Measurements from ENCODE around the gene CCDC85C. TPM values are rescaled to one million over a fixed set of nuclear protein-coding genes. Genes with fewer than 3 reads are reported as not detected.
A peak's percentile ranks its signal among the peaks of the same experiment; 100 is the strongest.

The CCDC85C gene
- total and polyA plus RNA-seq, 10 donors: 1.6 to 12.4 (median 8.1) TPM

DNA sequence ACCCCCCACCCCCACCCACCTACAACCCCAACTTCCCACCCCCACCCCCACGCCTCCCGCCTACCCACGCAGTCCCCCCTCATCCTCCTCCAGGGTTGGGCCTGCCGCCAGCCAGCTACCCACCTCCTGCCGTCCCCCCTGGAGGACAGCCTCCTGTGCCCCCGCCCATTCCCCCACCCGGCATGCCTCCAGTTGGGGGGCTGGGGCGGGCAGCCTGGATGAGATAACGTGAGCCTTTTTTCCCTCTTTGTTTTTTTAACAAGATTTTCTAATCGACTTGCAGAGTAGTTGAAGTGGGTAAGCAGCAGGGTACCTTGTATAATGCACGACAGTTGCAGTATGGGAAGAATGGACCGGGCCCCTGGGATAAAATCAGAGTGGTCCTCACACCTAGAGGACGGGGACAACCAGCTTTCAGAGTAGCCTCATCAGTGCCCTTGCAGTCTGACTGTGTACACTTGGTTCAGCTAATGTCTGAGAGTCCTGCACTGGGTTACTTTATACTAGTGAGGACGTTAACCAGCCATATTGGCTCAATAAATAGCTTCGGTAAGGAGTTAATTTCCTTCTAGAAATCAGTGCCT is 93.4 kb downstream of the CCDC85C start:
- Histone ChIP-seq H3K36me3 (peaks cover 9 to 100% (median 71%) of the 10 kb centered on the region in 6 donors), H3K4me1 (peaks cover 0 to 15% (median 5%) of the 10 kb centered on the region in 6 donors), H3K4me3 (no peak overlapping the region), H3K27me3 (replicated peaks in 1 of 7) (no peaks in the 10 kb centered on the region), H3K9me3 (no peaks in the 10 kb centered on the region), H3K27ac (no peak overlapping the region)
- TF ChIP-seq POLR2A (IDR thresholded peaks at IDR 0.05): no peak
- TF ChIP-seq POLR2AphosphoS5 (IDR thresholded peaks at IDR 0.05): peak in 1 of 3 donors; percentile 38
- 82 to 93% (median 90%) methylated on average over 12 to 15 of the region's 15 CpGs for WGBS, 5 donors
- intact Hi-C loops (cut with DNase I; ENCODE audit: low total_unique reads): loop anchor here (10.0 kb wide), 1 partner anchor 374 kb away; no protein-coding TSS in a partner anchor
- DNase-seq: no peak

DNA sequence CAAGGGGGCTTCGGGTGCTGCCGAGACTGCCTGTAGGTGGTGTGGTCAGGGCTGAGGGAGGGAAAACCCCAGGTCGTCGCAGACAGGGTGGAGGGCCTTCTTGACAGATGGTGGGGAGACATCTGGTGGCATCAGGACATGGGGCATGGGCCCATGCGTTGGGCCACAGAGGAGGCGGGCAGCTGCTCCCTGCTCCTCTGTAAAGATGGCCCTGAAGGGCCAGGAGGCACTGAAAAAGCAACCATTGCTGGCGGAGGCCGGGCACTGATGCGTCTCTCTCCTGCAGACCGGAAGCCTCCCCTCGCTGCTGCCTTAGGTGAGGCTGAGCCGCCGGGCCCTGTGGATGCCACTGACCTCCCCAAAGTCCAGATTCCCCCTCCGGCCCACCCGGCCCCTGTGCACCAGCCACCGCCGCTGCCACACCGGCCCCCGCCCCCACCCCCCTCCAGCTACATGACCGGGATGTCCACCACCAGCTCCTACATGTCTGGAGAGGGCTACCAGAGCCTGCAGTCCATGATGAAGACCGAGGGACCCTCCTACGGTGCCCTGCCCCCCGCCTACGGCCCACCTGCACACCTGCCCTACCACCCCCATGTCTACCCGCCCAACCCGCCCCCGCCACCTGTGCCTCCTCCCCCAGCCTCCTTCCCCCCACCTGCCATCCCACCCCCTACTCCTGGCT is 94.0 kb downstream of the CCDC85C start:
- intact Hi-C loops (cut with DNase I; ENCODE audit: low total_unique reads): loop anchor here (10.0 kb wide), 1 partner anchor 375 kb away; no protein-coding TSS in a partner anchor
- WGBS, 5 donors: 84 to 97% (median 92%) methylated on average over 12 to 27 of the region's 27 CpGs
- H3K9me3 ChIP-seq: no peaks in the 10 kb centered on the region
- DNase-seq: peak; percentile 72
- H3K36me3 ChIP-seq: peaks cover 11 to 100% (median 77%) of the 10 kb centered on the region in 6 donors
- no peak overlapping the region for H3K4me3 ChIP-seq
- no peaks in the 10 kb centered on the region for H3K27me3 ChIP-seq (replicated peaks in 1 of 7)
- peaks cover 0 to 18% (median 8%) of the 10 kb centered on the region in 6 donors for H3K4me1 ChIP-seq
- no peak overlapping the region for H3K27ac ChIP-seq
- TF ChIP-seq, protein P1, sequence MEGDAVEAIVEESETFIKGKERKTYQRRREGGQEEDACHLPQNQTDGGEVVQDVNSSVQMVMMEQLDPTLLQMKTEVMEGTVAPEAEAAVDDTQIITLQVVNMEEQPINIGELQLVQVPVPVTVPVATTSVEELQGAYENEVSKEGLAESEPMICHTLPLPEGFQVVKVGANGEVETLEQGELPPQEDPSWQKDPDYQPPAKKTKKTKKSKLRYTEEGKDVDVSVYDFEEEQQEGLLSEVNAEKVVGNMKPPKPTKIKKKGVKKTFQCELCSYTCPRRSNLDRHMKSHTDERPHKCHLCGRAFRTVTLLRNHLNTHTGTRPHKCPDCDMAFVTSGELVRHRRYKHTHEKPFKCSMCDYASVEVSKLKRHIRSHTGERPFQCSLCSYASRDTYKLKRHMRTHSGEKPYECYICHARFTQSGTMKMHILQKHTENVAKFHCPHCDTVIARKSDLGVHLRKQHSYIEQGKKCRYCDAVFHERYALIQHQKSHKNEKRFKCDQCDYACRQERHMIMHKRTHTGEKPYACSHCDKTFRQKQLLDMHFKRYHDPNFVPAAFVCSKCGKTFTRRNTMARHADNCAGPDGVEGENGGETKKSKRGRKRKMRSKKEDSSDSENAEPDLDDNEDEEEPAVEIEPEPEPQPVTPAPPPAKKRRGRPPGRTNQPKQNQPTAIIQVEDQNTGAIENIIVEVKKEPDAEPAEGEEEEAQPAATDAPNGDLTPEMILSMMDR (IDR thresholded peaks at IDR 0.05 in 8 of 11, conservative IDR thresholded peaks at IDR 0.05 in 3 of 11): no peak
- no peak for TF ChIP-seq POLR2A (IDR thresholded peaks at IDR 0.05)
- no peak for TF ChIP-seq POLR2AphosphoS5 (IDR thresholded peaks at IDR 0.05)

DNA sequence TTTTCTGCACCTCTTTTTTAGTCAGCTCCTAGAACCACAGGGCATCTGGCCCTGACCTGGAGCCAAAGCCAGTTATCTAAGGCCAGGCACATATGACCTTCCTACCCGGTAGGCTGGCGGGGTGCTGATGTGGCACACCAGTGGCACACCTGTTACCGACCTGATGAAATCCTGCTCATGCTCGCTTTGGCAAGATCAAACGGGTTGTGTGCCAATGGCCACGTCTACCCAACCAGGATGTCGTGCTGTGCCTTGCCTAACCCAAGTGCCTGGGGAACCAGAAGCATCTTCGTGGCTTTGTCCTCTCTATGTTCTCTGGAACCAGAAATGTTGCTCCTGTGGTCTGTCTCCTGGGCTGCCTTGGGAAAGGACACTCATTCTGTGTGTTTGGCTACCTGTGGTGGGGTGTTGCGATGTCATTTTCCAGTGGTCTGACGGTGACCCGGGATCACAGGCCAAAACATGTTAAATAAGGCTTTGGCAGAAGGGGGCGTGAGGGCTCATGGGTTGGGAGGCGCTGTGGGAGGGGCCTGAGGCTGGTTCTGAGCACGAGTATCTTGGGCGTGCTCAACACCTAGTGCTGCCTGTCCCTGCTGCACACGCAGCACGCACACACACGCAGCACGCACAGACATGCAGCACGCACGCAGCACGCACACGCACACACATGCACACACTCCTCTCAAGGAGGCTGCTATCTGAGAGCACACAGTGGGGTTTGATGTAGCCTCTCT is 94.9 kb downstream of the CCDC85C start:
- Histone ChIP-seq H3K4me1 (peaks cover 0 to 18% (median 8%) of the 10 kb centered on the region in 6 donors), H3K27me3 (replicated peaks in 1 of 7) (no peaks in the 10 kb centered on the region), H3K9me3 (no peaks in the 10 kb centered on the region), H3K36me3 (peaks cover 11 to 100% (median 86%) of the 10 kb centered on the region in 6 donors), H3K4me3 (no peak overlapping the region), H3K27ac (no peak overlapping the region)
- intact Hi-C loops (cut with DNase I; ENCODE audit: low total_unique reads): no loop called here
- TF ChIP-seq POLR2AphosphoS5 (IDR thresholded peaks at IDR 0.05) (peak in 1 of 3 donors; percentile 41), POLR2A (IDR thresholded peaks at IDR 0.05) (no peak)
- DNase-seq: no peak
- WGBS, 5 donors: 79 to 93% (median 89%) methylated on average over 23 of the region's 23 CpGs

DNA sequence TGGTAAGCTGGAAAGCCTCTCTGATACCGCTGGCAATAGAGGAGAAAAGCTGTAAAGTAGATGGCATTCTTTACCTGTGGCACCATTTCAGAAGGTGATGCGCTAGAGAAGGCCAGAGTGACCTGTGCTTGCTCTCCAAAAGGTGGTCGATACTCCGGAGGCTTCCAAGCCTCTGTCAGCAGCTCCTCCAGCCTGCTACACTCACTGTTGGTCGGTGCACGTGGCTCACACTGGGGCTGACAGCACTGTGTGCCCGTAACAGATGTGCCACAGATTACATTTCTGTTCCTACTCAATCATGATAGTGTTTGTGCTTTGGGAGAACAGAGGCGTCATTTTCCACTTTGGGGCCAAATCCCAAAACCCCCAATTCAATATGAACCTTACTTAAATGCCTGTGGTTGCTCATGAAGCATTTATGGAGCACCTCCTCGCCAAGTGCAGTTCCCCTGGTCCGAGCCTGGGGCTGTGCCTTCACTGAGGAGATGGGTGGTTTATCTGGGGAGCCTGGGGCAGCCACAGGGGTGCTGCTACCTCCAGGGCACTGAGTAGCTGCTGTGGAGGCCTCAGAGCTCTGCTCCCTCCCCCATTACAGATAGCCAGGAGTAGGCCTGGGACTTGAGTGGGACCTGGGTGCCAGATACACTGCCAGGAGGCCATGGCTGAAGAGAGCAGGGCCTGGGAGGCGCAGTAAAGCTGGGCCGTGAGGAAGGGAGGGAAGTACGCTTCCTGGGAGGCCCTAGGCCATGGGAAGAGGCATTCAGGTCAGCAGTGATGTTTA is 96.0 kb downstream of the CCDC85C start:
- H3K36me3 ChIP-seq: peaks cover 11 to 100% (median 94%) of the 10 kb centered on the region in 6 donors
- intact Hi-C loops (cut with DNase I; ENCODE audit: low total_unique reads): no loop called here
- no peak overlapping the region for H3K4me3 ChIP-seq
- WGBS, 5 donors: 95 to 98% (median 96%) methylated on average over 13 of the region's 13 CpGs
- DNase-seq: peak; percentile 65
- H3K27me3 ChIP-seq (replicated peaks in 1 of 7): no peaks in the 10 kb centered on the region
- H3K4me1 ChIP-seq: peaks cover 0 to 18% (median 8%) of the 10 kb centered on the region in 6 donors
- no peak overlapping the region for H3K27ac ChIP-seq
- no peak for TF ChIP-seq POLR2A (IDR thresholded peaks at IDR 0.05)
- TF ChIP-seq, protein P1 (IDR thresholded peaks at IDR 0.05 in 8 of 11, conservative IDR thresholded peaks at IDR 0.05 in 3 of 11): no peak
- no peaks in the 10 kb centered on the region for H3K9me3 ChIP-seq

Measured in spleen (tissue), 11 donors.